ENCODE measurements around the gene TIGD6.
A peak's percentile ranks its signal among the peaks of the same experiment; 100 is the strongest.
"Not testable (repeated sequence)": the region's sequence is repeated elsewhere in the genome, so short reads cannot be mapped to it uniquely, and the experiment has no call there.

TIGD6 gene

DNA sequence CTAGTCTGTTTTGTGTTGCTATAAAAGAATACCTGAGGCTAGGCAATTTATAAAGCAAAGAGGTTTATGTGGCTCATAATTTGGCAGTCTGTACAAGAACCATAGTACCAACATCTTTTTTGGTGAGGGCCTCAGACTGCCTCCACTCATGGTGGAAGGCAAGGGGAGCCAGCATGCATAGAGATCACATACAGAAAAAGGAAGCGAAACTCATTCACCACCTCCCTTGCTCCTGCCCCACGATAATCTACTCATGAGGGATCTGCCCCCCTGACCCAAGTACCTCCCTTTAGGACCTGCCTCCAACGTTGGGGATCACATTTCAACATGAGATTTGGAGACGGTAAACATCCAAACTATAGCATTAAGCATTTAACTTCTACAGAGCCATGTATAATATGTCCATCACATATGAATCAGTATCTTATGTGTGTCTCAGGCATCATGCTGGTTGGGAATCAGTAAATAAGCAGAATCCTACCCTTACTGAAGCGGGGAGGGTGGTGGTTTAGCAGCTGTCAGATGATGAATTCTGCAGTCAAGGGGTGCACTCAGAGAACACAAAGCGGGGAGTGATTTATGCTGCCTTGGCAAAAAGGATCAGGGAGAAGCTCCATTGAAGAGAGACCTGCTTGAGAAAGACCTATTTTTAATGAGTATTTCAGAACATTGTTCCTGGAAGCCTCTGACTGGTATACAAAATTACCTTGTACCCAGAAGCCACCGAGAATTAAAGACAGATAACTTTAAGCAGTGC lies 34.9 kb upstream of the TIGD6 start:
- no peak overlapping the region for H3K4me3 ChIP-seq (ENCODE audit: low read depth in 1 of 5, low read length in 5 of 5)
- H3K36me3 ChIP-seq (ENCODE audit: control insufficient read depth in 5 of 5, insufficient read depth in 5 of 5, low read length in 5 of 5), result peaks cover 64 to 95% (median 89%) of the 10 kb centered on the region in 5 donors
- H3K4me1 ChIP-seq (ENCODE audit: control insufficient read depth in 5 of 5, insufficient read depth in 5 of 5, low read length in 5 of 5), result no peaks in the 10 kb centered on the region
- H3K27me3 ChIP-seq (ENCODE audit: control insufficient read depth in 5 of 5, insufficient read depth in 4 of 5, low read length in 5 of 5), result no peaks in the 10 kb centered on the region
- H3K9ac ChIP-seq (ENCODE audit: low read length in 5 of 5), result no peak overlapping the region
- no peaks in the 10 kb centered on the region for H3K9me3 ChIP-seq (ENCODE audit: control insufficient read depth in 5 of 5, low read length in 5 of 5)
- H3K27ac ChIP-seq (ENCODE audit: low read depth, low read length), result no peak overlapping the region

DNA sequence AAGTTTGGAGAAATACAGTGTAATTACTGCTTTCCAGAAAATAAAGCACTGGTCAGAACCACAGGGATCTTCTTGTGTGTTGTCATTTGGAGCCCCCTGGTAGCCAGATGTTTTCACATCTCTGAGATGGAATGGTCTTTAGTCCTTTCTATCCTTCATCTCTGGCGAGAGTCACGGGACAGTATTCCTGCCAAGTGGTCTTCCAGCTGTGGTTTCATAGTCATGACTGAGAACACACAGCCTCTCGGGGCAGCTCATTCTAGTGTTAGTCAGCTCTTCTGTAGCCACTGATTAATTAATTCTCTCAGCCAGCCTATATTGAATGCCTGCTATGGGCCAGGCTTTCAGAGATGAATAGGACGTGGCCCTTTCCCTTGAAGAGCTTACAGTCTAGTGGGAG lies 34.2 kb upstream of the TIGD6 start:
- Histone ChIP-seq H3K27me3 (ENCODE audit: control insufficient read depth in 5 of 5, insufficient read depth in 4 of 5, low read length in 5 of 5) (no peaks in the 10 kb centered on the region), H3K9ac (ENCODE audit: low read length in 5 of 5) (no peak overlapping the region), H3K4me1 (ENCODE audit: control insufficient read depth in 5 of 5, insufficient read depth in 5 of 5, low read length in 5 of 5) (no peaks in the 10 kb centered on the region), H3K9me3 (ENCODE audit: control insufficient read depth in 5 of 5, low read length in 5 of 5) (no peaks in the 10 kb centered on the region), H3K4me3 (ENCODE audit: low read depth in 1 of 5, low read length in 5 of 5) (no peak overlapping the region), H3K27ac (ENCODE audit: low read depth, low read length) (no peak overlapping the region), H3K36me3 (ENCODE audit: control insufficient read depth in 5 of 5, insufficient read depth in 5 of 5, low read length in 5 of 5) (peaks cover 61 to 95% (median 89%) of the 10 kb centered on the region in 5 donors)

DNA sequence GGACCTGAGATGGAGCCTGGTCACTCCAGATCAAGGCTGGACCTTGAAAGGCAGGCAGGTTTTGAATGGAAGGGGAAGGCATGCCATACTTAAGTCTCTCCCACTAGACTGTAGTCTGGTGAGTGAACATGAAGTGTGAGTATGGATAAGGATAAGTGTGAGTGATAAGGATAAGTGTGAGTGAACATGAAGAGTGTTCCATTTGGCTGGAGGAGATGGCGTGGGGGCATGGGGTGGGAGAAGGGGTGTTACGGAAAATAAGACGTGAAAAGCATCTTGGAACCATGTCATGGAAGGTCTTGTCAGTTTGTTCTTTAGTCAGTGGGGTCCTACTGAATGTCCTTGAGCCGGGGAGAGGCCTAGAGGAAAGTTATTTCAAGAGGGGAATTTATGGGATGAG lies 32.9 kb upstream of the TIGD6 start:
- H3K4me1 ChIP-seq (ENCODE audit: control insufficient read depth in 5 of 5, insufficient read depth in 5 of 5, low read length in 5 of 5), result no peaks in the 10 kb centered on the region
- no peak overlapping the region for H3K9ac ChIP-seq (ENCODE audit: low read length in 5 of 5)
- H3K27me3 ChIP-seq (ENCODE audit: control insufficient read depth in 5 of 5, insufficient read depth in 4 of 5, low read length in 5 of 5), result no peaks in the 10 kb centered on the region
- no peak overlapping the region for H3K4me3 ChIP-seq (ENCODE audit: low read depth in 1 of 5, low read length in 5 of 5)
- no peak overlapping the region for H3K27ac ChIP-seq (ENCODE audit: low read depth, low read length)
- H3K36me3 ChIP-seq (ENCODE audit: control insufficient read depth in 5 of 5, insufficient read depth in 5 of 5, low read length in 5 of 5), result peaks cover 58 to 96% (median 84%) of the 10 kb centered on the region in 5 donors
- no peaks in the 10 kb centered on the region for H3K9me3 ChIP-seq (ENCODE audit: control insufficient read depth in 5 of 5, low read length in 5 of 5)

DNA sequence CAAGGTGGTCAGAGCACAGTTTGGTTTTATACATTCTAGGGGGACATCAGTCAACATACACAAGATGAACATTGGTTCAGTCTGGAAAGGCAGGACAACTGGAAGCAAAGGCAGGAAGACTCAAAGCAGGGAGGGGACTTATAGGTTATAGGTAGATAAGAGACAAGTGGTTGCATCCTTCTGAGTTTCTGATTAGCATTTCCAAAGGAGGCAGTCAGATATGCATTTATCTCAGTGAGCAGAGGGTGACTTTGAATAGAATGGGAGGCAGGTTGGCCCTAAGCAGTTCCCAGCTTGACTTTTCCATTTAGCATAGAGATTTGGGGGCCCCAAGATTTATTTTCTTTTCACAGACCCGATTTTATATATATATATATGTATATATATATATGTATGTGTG lies 27.6 kb upstream of the TIGD6 start:
- not testable (repeated sequence) for H3K9me3 ChIP-seq (ENCODE audit: control insufficient read depth in 5 of 5, low read length in 5 of 5); H3K27me3 ChIP-seq (ENCODE audit: control insufficient read depth in 5 of 5, insufficient read depth in 4 of 5, low read length in 5 of 5); H3K4me3 ChIP-seq (ENCODE audit: low read depth in 1 of 5, low read length in 5 of 5); H3K9ac ChIP-seq (ENCODE audit: low read length in 5 of 5); H3K27ac ChIP-seq (ENCODE audit: low read depth, low read length)
- Histone ChIP-seq H3K4me1 (ENCODE audit: control insufficient read depth in 5 of 5, insufficient read depth in 5 of 5, low read length in 5 of 5) (peaks cover 0 to 24% (median 0%) of the 10 kb centered on the region in 5 donors), H3K36me3 (ENCODE audit: control insufficient read depth in 5 of 5, insufficient read depth in 5 of 5, low read length in 5 of 5) (peaks cover 51 to 87% (median 76%) of the 10 kb centered on the region in 5 donors)

DNA sequence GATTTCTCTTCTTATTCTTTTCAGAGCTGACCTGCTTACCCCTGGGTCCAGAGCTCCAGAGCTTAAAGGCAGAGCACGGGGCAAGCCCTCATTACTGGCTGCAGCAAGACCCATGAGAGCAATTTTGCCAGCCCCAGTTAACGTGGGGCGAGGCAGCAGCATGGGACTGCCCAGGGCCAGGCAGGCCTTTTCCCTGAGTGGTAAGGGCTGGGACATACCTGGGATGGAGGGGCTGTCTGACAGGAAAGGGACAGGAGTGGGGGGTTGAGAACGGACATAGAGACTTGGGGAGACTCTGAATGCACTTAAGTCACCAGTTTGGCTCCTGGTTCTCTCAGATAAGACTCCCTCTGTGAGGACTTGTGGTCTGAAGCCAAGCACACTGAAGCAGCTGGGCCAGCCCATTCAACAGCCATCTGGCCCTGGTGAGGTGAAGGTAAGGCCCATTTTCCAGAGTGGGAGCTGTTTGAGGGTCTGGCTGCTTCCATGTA lies 26.3 kb upstream of the TIGD6 start:
- Histone ChIP-seq H3K27me3 (ENCODE audit: control insufficient read depth in 5 of 5, insufficient read depth in 4 of 5, low read length in 5 of 5) (no peaks in the 10 kb centered on the region), H3K27ac (ENCODE audit: low read depth, low read length) (no peak overlapping the region), H3K4me3 (ENCODE audit: low read depth in 1 of 5, low read length in 5 of 5) (no peak overlapping the region), H3K4me1 (ENCODE audit: control insufficient read depth in 5 of 5, insufficient read depth in 5 of 5, low read length in 5 of 5) (peaks cover 0 to 32% (median 0%) of the 10 kb centered on the region in 5 donors), H3K36me3 (ENCODE audit: control insufficient read depth in 5 of 5, insufficient read depth in 5 of 5, low read length in 5 of 5) (peaks cover 44 to 87% (median 68%) of the 10 kb centered on the region in 5 donors), H3K9me3 (ENCODE audit: control insufficient read depth in 5 of 5, low read length in 5 of 5) (no peaks in the 10 kb centered on the region), H3K9ac (ENCODE audit: low read length in 5 of 5) (no peak overlapping the region)

DNA sequence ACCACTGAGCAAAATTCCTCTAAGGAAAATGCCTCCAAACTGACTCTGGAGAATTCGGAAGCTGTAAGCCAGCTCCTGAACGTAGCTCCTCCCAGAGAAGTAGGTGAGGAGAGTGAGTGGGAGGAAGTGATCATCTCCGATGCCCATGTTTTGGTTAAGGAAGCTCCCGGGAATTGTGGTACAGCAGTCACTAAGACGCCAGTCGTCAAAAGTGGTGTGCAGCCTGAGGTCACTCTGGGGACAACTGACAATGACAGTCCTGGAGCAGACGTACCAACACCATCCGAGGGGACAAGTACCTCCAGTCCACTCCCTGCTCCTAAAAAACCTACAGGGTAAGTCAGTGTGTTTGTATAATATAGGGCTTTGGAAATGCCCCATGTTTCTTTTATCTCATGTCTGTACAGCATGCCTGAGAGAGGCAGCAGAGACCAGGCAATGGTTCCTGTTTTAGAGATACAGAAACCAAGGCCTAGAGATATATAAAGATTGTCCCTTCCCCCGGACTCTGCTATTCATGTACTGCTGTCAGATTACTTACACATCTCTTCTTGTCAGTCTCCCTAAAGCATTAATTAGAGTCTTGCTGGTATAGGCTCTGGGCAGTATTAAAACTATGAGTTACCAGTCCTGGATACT lies 24.0 kb upstream of the TIGD6 start:
- Histone ChIP-seq H3K4me1 (ENCODE audit: control insufficient read depth in 5 of 5, insufficient read depth in 5 of 5, low read length in 5 of 5) (peaks cover 0 to 43% (median 0%) of the 10 kb centered on the region in 5 donors), H3K4me3 (ENCODE audit: low read depth in 1 of 5, low read length in 5 of 5) (no peak overlapping the region), H3K36me3 (ENCODE audit: control insufficient read depth in 5 of 5, insufficient read depth in 5 of 5, low read length in 5 of 5) (peaks cover 49 to 87% (median 68%) of the 10 kb centered on the region in 5 donors), H3K27me3 (ENCODE audit: control insufficient read depth in 5 of 5, insufficient read depth in 4 of 5, low read length in 5 of 5) (no peaks in the 10 kb centered on the region), H3K9me3 (ENCODE audit: control insufficient read depth in 5 of 5, low read length in 5 of 5) (no peaks in the 10 kb centered on the region), H3K9ac (ENCODE audit: low read length in 5 of 5) (peak overlapping the region in 2 of 5 donors; percentile 11 to 19), H3K27ac (ENCODE audit: low read depth, low read length) (peak overlapping the region; percentile 63)

DNA sequence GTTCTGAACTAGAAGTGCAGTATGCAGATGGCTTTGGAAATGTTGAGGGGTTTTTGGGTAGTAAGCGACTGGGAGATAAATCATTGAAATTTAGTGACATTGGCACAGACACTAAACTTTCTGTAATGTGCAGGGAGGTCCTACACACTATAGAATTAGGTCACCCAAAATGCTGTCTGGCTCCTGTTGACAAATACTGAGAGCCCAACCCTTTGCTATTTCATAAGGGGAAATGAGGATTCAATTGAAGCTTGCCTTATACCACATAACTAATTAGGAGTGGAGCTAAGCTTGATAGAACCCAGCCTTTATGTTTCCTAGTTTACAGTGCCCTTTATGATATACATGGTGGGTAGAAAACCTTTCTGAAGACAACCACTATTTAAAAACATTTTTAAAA lies 22.7 kb upstream of the TIGD6 start:
- H3K9ac ChIP-seq (ENCODE audit: low read length in 5 of 5), result no peak overlapping the region
- peaks cover 0 to 43% (median 0%) of the 10 kb centered on the region in 5 donors for H3K4me1 ChIP-seq (ENCODE audit: control insufficient read depth in 5 of 5, insufficient read depth in 5 of 5, low read length in 5 of 5)
- no peaks in the 10 kb centered on the region for H3K27me3 ChIP-seq (ENCODE audit: control insufficient read depth in 5 of 5, insufficient read depth in 4 of 5, low read length in 5 of 5)
- H3K27ac ChIP-seq (ENCODE audit: low read depth, low read length), result peak overlapping the region; percentile 74
- H3K36me3 ChIP-seq (ENCODE audit: control insufficient read depth in 5 of 5, insufficient read depth in 5 of 5, low read length in 5 of 5), result peaks cover 53 to 91% (median 79%) of the 10 kb centered on the region in 5 donors
- H3K9me3 ChIP-seq (ENCODE audit: control insufficient read depth in 5 of 5, low read length in 5 of 5), result no peaks in the 10 kb centered on the region
- H3K4me3 ChIP-seq (ENCODE audit: low read depth in 1 of 5, low read length in 5 of 5), result no peak overlapping the region

DNA sequence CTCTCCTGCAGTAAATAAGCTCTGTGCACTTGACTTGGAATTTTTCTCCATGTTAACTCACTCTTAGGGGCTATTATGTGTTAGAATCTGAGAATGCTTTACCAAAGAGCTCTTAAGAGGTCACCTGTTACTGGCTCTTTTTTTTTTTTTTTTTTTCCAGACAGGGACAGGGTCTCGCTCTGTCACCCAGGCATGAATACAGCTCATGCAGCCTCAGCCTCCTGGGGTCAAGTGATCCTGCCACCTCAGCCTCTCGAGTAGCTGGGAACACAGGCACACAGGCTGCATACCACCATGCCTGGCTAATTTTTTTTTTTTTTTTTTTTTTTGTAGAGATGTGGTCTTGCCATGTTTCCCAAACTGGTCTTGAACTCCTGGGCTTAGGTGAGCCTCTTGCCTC lies 22.2 kb upstream of the TIGD6 start:
- H3K27ac ChIP-seq (ENCODE audit: low read depth, low read length), result peak overlapping the region; percentile 74
- H3K9me3 ChIP-seq (ENCODE audit: control insufficient read depth in 5 of 5, low read length in 5 of 5), result no peaks in the 10 kb centered on the region
- H3K36me3 ChIP-seq (ENCODE audit: control insufficient read depth in 5 of 5, insufficient read depth in 5 of 5, low read length in 5 of 5), result peaks cover 57 to 91% (median 76%) of the 10 kb centered on the region in 5 donors
- H3K4me1 ChIP-seq (ENCODE audit: control insufficient read depth in 5 of 5, insufficient read depth in 5 of 5, low read length in 5 of 5), result peaks cover 0 to 43% (median 0%) of the 10 kb centered on the region in 5 donors
- H3K9ac ChIP-seq (ENCODE audit: low read length in 5 of 5), result no peak overlapping the region
- no peak overlapping the region for H3K4me3 ChIP-seq (ENCODE audit: low read depth in 1 of 5, low read length in 5 of 5)
- H3K27me3 ChIP-seq (ENCODE audit: control insufficient read depth in 5 of 5, insufficient read depth in 4 of 5, low read length in 5 of 5), result no peaks in the 10 kb centered on the region

DNA sequence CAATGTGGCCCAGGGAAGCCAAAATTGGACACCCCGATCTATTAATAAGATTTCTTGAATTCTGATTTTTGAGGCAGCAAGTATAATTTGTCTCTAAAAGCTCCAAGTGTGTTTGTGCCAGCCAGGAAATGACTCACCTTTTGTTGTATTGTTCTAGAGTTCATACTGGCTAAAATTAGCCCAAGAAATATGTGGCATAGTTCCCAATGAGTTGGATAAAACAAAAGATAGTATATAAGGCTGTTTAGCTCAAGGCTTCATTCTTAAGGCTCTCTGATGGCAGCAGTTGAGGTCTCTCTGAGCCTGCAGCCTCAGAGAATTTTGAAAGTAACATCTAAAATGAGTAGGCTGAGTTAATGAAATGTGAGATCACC lies 21.7 kb upstream of the TIGD6 start:
- H3K9ac ChIP-seq (ENCODE audit: low read length in 5 of 5), result peak overlapping the region in 1 of 5 donors; percentile 15
- H3K9me3 ChIP-seq (ENCODE audit: control insufficient read depth in 5 of 5, low read length in 5 of 5), result no peaks in the 10 kb centered on the region
- peak overlapping the region; percentile 74 for H3K27ac ChIP-seq (ENCODE audit: low read depth, low read length)
- peaks cover 0 to 43% (median 0%) of the 10 kb centered on the region in 5 donors for H3K4me1 ChIP-seq (ENCODE audit: control insufficient read depth in 5 of 5, insufficient read depth in 5 of 5, low read length in 5 of 5)
- H3K4me3 ChIP-seq (ENCODE audit: low read depth in 1 of 5, low read length in 5 of 5), result no peak overlapping the region
- H3K36me3 ChIP-seq (ENCODE audit: control insufficient read depth in 5 of 5, insufficient read depth in 5 of 5, low read length in 5 of 5), result peaks cover 59 to 92% (median 78%) of the 10 kb centered on the region in 5 donors
- no peaks in the 10 kb centered on the region for H3K27me3 ChIP-seq (ENCODE audit: control insufficient read depth in 5 of 5, insufficient read depth in 4 of 5, low read length in 5 of 5)
